ENCODE measurements around the gene IL20RA. TPM values are rescaled to one million over a fixed set of nuclear protein-coding genes. Genes with fewer than 3 reads are reported as not detected.
A peak's percentile ranks its signal among the peaks of the same experiment; 100 is the strongest.

IL20RA gene
- polyA plus RNA-seq, 1 donor (not counting 4 experiments of a cell fraction or from before 2014, with no cell fraction given): 1.5 TPM

DNA sequence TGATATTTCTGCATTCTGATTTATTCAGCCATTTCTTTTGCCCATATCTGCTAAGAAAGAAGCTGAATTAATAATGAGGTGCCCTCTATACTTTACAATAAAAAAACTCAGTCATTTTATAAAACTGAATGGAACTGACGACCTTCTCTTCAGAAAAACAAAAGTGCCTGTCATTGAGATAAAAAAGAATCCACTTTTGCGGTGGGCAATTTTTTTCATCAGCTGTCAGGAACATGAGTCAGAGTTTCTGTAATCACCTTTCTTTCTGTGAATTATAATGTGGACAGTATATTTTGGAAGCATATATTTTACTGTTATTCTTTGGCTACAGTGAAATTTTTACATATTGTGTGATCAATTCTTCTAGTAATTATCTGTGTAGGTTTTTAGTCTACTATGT is 33.4 kb downstream of the IL20RA start:
- H3K36me3 ChIP-seq (ENCODE audit: control insufficient read depth in 2 of 2, extremely low read depth in 1 of 2, insufficient read depth in 2 of 2, low read length in 2 of 2): no peaks in the 10 kb centered on the region
- H3K79me2 ChIP-seq (ENCODE audit: control insufficient read depth, insufficient read depth, low read length): no peaks in the 10 kb centered on the region
- no peaks in the 10 kb centered on the region for H3K27me3 ChIP-seq (ENCODE audit: control insufficient read depth, extremely low read depth, insufficient read depth, low read length)
- dilution Hi-C loops (cut with MboI; ENCODE audit: extremely low pct_ligation_motif_present, low sequenced_read_pairs): no loop called here
- FAIRE-seq (no peak), DNase-seq (ENCODE audit: low read depth, low spot score) (no peak)
- no peaks in the 10 kb centered on the region for H3K9me1 ChIP-seq (ENCODE audit: control insufficient read depth, extremely low read depth, insufficient read depth, low read length)
- no peak overlapping the region for H3K9ac ChIP-seq (ENCODE audit: control insufficient read depth, extremely low read depth, insufficient read depth, low read length)
- H4K20me1 ChIP-seq (ENCODE audit: control insufficient read depth, extremely low read depth, insufficient read depth, low read length): no peaks in the 10 kb centered on the region
- peak overlapping the region; percentile 13 for H3K27ac ChIP-seq (ENCODE audit: control insufficient read depth, insufficient read depth, low read length)
- no peaks in the 10 kb centered on the region for H3K9me3 ChIP-seq (ENCODE audit: control insufficient read depth, low read depth, low read length)
- H3K4me2 ChIP-seq (ENCODE audit: control insufficient read depth, extremely low read depth, insufficient read depth, low read depth, low read length): no peak overlapping the region
- TF ChIP-seq, protein P1, sequence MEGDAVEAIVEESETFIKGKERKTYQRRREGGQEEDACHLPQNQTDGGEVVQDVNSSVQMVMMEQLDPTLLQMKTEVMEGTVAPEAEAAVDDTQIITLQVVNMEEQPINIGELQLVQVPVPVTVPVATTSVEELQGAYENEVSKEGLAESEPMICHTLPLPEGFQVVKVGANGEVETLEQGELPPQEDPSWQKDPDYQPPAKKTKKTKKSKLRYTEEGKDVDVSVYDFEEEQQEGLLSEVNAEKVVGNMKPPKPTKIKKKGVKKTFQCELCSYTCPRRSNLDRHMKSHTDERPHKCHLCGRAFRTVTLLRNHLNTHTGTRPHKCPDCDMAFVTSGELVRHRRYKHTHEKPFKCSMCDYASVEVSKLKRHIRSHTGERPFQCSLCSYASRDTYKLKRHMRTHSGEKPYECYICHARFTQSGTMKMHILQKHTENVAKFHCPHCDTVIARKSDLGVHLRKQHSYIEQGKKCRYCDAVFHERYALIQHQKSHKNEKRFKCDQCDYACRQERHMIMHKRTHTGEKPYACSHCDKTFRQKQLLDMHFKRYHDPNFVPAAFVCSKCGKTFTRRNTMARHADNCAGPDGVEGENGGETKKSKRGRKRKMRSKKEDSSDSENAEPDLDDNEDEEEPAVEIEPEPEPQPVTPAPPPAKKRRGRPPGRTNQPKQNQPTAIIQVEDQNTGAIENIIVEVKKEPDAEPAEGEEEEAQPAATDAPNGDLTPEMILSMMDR (optimal IDR thresholded peaks at IDR 0.05 in 1 of 3, IDR thresholded peaks at IDR 0.05 in 1 of 3, conservative IDR thresholded peaks at IDR 0.05 in 1 of 3; ENCODE audit: extremely low read depth in 1 of 3, insufficient read depth in 2 of 3, low read length in 3 of 3): no peak
- no peak for TF ChIP-seq EZH2 (IDR thresholded peaks at IDR 0.05; ENCODE audit: low read length)
- H3K4me1 ChIP-seq (ENCODE audit: control insufficient read depth, extremely low read depth, insufficient read depth, low read length): peaks cover 13% of the 10 kb centered on the region
- no peak overlapping the region for H3K4me3 ChIP-seq (ENCODE audit: control insufficient read depth in 2 of 3, extremely low read depth in 1 of 3, insufficient read depth in 2 of 3, low read depth in 1 of 3, low read length in 3 of 3)
- no peak overlapping the region for H2AFZ ChIP-seq (ENCODE audit: control insufficient read depth, low read length)

DNA sequence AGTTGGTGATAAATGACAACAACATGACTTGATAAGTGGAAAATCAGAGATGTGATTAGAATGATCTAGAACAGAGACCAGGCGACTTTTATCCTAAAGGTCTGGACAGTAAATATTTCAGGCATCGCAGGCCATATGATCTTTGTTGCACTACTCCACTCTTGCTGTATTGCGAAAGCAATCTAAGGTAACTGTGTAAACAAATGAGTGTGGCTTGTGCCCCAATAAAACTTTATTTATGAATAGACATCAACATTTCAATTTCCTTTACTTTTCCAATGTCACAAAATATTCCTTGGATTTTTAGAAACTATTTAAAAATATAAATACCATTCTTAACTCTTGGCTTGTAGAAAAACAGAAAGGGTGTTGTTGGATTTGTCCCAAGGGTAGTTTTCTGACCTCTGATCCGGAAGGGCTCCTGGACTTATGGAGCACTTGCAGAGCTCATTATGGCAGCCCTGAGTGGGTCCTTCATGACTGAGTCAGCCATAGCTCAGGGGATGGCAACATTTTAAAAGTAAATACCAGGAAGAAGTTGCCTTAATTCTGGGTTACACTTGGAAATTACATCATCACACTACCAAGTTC is 34.5 kb downstream of the IL20RA start:
- Histone ChIP-seq H3K36me3 (ENCODE audit: control insufficient read depth in 2 of 2, extremely low read depth in 1 of 2, insufficient read depth in 2 of 2, low read length in 2 of 2) (no peaks in the 10 kb centered on the region), H3K27me3 (ENCODE audit: control insufficient read depth, extremely low read depth, insufficient read depth, low read length) (no peaks in the 10 kb centered on the region), H2AFZ (ENCODE audit: control insufficient read depth, low read length) (no peak overlapping the region), H3K27ac (ENCODE audit: control insufficient read depth, insufficient read depth, low read length) (no peak overlapping the region), H3K4me3 (ENCODE audit: control insufficient read depth in 2 of 3, extremely low read depth in 1 of 3, insufficient read depth in 2 of 3, low read depth in 1 of 3, low read length in 3 of 3) (no peak overlapping the region), H4K20me1 (ENCODE audit: control insufficient read depth, extremely low read depth, insufficient read depth, low read length) (no peaks in the 10 kb centered on the region), H3K9me3 (ENCODE audit: control insufficient read depth, low read depth, low read length) (no peaks in the 10 kb centered on the region), H3K9me1 (ENCODE audit: control insufficient read depth, extremely low read depth, insufficient read depth, low read length) (no peaks in the 10 kb centered on the region), H3K79me2 (ENCODE audit: control insufficient read depth, insufficient read depth, low read length) (no peaks in the 10 kb centered on the region), H3K9ac (ENCODE audit: control insufficient read depth, extremely low read depth, insufficient read depth, low read length) (no peak overlapping the region), H3K4me2 (ENCODE audit: control insufficient read depth, extremely low read depth, insufficient read depth, low read depth, low read length) (no peak overlapping the region), H3K4me1 (ENCODE audit: control insufficient read depth, extremely low read depth, insufficient read depth, low read length) (peaks cover 13% of the 10 kb centered on the region)
- TF ChIP-seq, protein P1 (optimal IDR thresholded peaks at IDR 0.05 in 1 of 3, IDR thresholded peaks at IDR 0.05 in 1 of 3, conservative IDR thresholded peaks at IDR 0.05 in 1 of 3; ENCODE audit: extremely low read depth in 1 of 3, insufficient read depth in 2 of 3, low read length in 3 of 3): no peak
- TF ChIP-seq EZH2 (IDR thresholded peaks at IDR 0.05; ENCODE audit: low read length): no peak
- FAIRE-seq (no peak), DNase-seq (ENCODE audit: low read depth, low spot score) (no peak)
- dilution Hi-C loops (cut with MboI; ENCODE audit: extremely low pct_ligation_motif_present, low sequenced_read_pairs): no loop called here
